Left lung (tissue), 10 donors: ENCODE measurements around the gene DGCR2. TPM values are rescaled to one million over a fixed set of nuclear protein-coding genes. Genes with fewer than 3 reads are reported as not detected.
A peak's percentile ranks its signal among the peaks of the same experiment; 100 is the strongest.

Experiments used
- ATAC-seq: fragments of 200-7000 bp; cut with Tn5 transposase; one replicate; pipeline ENCODE4 v1.9.1; 2020; ENCODE audit warnings: moderate library complexity
- DNase-seq, 4 donors: peaks; one replicate each; pipeline ENCODE4 v3.0.0-alpha.2; 2013 to 2020
- H3K27ac ChIP-seq, 2 donors: fragments of 200-600 bp; sonication (generic) in 1 of 2; one replicate each; pipeline versions ENCODE4 v1.5.0 to v1.8.0; 2020 to 2021
- H3K27me3 ChIP-seq, 2 donors: fragments of 200-600 bp; sonication (generic) in 1 of 2; one replicate each; pipeline versions ENCODE4 v1.5.0 to v1.8.0; 2020 to 2021
- H3K36me3 ChIP-seq, 2 donors: fragments of 200-600 bp; sonication (generic) in 1 of 2; one replicate each; pipeline versions ENCODE4 v1.5.0 to v1.8.0; 2020 to 2021
- H3K4me1 ChIP-seq, 2 donors: fragments of 200-600 bp; one replicate each; pipeline ENCODE4 v1.8.0; 2021
- H3K4me3 ChIP-seq, 2 donors: fragments of 200-600 bp; sonication (generic) in 1 of 2; one replicate each; pipeline versions ENCODE4 v1.5.0 to v1.8.0; 2020 to 2021; ENCODE audit warnings: mild to moderate bottlenecking in 1 of 2
- H3K9me3 ChIP-seq, 2 donors: fragments of 200-600 bp; sonication (generic) in 1 of 2; one replicate each; pipeline versions ENCODE4 v1.5.0 to v1.8.0; 2020 to 2021
- CTCF ChIP-seq, 2 donors: fragments of 200-600 bp; sonication (generic) in 1 of 2; IDR thresholded peaks; one replicate each; pipeline versions ENCODE4 v1.5.0 to v1.8.0; 2021; ENCODE audit warnings: antibody characterized with exemption in 2 of 2
- intact Hi-C, 2 donors: fragments of 100-400 bp; cut with DNase I; formaldehyde crosslinking; loops; one replicate each; pipeline versions ENCODE4 v1.11.2 to v1.14.2; 2022
- polyA plus RNA-seq, 6 donors: library from polyadenylated mRNA; unstranded; fragments of 120-200 nt; gene quantifications; one replicate each; pipeline ENCODE4 v1.2.1, GENCODE V29; 2013; ENCODE audit not compliant: insufficient read length in 6 of 6
- total RNA-seq, 2 donors: library from RNA; stranded (reverse); fragmentation: NEBNext Ultra II Directional; extraction: Animal tissue kit (Norgen Biotek cat#: 25700); gene quantifications; one replicate each; pipeline ENCODE4 v1.2.1, GENCODE V29; 2021
- donor health status: DM: no; HTN: yes; CAD: no.
- donor health status: DM: no; HTN: no; CAD: no.

Gene DGCR2
- total and polyA plus RNA-seq, 8 donors = 55.8 to 87.0 (median 68.2) TPM

- Histone ChIP-seq H3K27ac (no peak overlapping the region), H3K4me1 (peaks cover 27 to 78% of the 10 kb centered on the region in 2 donors), H3K36me3 (no peaks in the 10 kb centered on the region), H3K4me3 (no peak overlapping the region), H3K9me3 (no peaks in the 10 kb centered on the region), H3K27me3 (no peaks in the 10 kb centered on the region)
- peak in 1 of 4 donors; percentile 5 for DNase-seq
- no peak for TF ChIP-seq CTCF (IDR thresholded peaks at IDR 0.05)
- intact Hi-C loops = no loop called here
- ATAC-seq = no peak
These were observed 8.8 kb downstream of the DGCR2 start for GRCh38 chr22:19113429-19113828.

- peaks cover 21 to 78% of the 10 kb centered on the region in 2 donors for H3K4me1 ChIP-seq
These were observed 10.6 kb downstream of the DGCR2 start for GRCh38 chr22:19111584-19111983.

GRCh38 chr22:19111140-19111539, 11.1 kb downstream of the DGCR2 start:
- Histone ChIP-seq H3K27me3 (no peaks in the 10 kb centered on the region), H3K36me3 (no peaks in the 10 kb centered on the region), H3K4me3 (no peak overlapping the region), H3K27ac (peak overlapping the region in 1 of 2 donors; percentile 93), H3K9me3 (no peaks in the 10 kb centered on the region), H3K4me1 (peaks cover 23 to 78% of the 10 kb centered on the region in 2 donors)
- ATAC-seq = no peak
- intact Hi-C loops = no loop called here
- TF ChIP-seq CTCF (IDR thresholded peaks at IDR 0.05) = no peak
- peak in 1 of 4 donors; percentile 23 for DNase-seq

More at GRCh38 chr22:19111584-19111983, 10.6 kb downstream of the DGCR2 start:
- Histone ChIP-seq H3K27me3 (no peaks in the 10 kb centered on the region), H3K9me3 (no peaks in the 10 kb centered on the region), H3K36me3 (no peaks in the 10 kb centered on the region), H3K27ac (peak overlapping the region in 1 of 2 donors; percentile 93), H3K4me3 (no peak overlapping the region)
- no peak for ATAC-seq
- DNase-seq = no peak
- no peak for TF ChIP-seq CTCF (IDR thresholded peaks at IDR 0.05)
- intact Hi-C loops = no loop called here

GRCh38 chr22:19110646-19111045, 11.6 kb downstream of the DGCR2 start:
- peaks cover 23 to 78% of the 10 kb centered on the region in 2 donors for H3K4me1 ChIP-seq
- TF ChIP-seq CTCF (IDR thresholded peaks at IDR 0.05) = no peak
- ATAC-seq (no peak), DNase-seq (no peak)
- peak overlapping the region; percentile 83 to 93 for H3K27ac ChIP-seq
- intact Hi-C loops = no loop called here
- H3K4me3 ChIP-seq = no peak overlapping the region
- no peaks in the 10 kb centered on the region for H3K36me3 ChIP-seq
- H3K27me3 ChIP-seq = no peaks in the 10 kb centered on the region
- H3K9me3 ChIP-seq = no peaks in the 10 kb centered on the region

GRCh38 chr22:19110064-19110458, 12.2 kb downstream of the DGCR2 start:
- intact Hi-C loops = no loop called here
- TF ChIP-seq CTCF (IDR thresholded peaks at IDR 0.05) = no peak

More at GRCh38 chr22:19110064-19110458, 12.2 kb downstream of the DGCR2 start:
- Histone ChIP-seq H3K4me3 (no peak overlapping the region), H3K36me3 (no peaks in the 10 kb centered on the region), H3K27me3 (no peaks in the 10 kb centered on the region), H3K4me1 (peaks cover 23 to 74% of the 10 kb centered on the region in 2 donors), H3K9me3 (no peaks in the 10 kb centered on the region), H3K27ac (peak overlapping the region; percentile 83 to 93)
- ATAC-seq = no peak
- no peak for DNase-seq
